HG02885 (cell line): ENCODE data around the gene HABP2.

Experiments used
- ATAC-seq: cut with Tn5 transposase; IDR thresholded peaks from one replicate; pipeline ENCODE4 v1.9.1; 2021; ENCODE audit warnings: mild to moderate bottlenecking; ENCODE audit not compliant: unreplicated experiment, poor library complexity

HABP2 gene

GRCh38 chr10:113590581-113590980 is 37.7 kb downstream of the HABP2 start:
- no peak for ATAC-seq

GRCh38 chr10:113592380-113592779 is 39.5 kb downstream of the HABP2 start:
- ATAC-seq = peak; percentile 66

- no peak for ATAC-seq
Observed at GRCh38 chr10:113594652-113595051, 41.8 kb downstream of the HABP2 start.

GRCh38 chr10:113600569-113600968 is 47.7 kb downstream of the HABP2 start:
- no peak for ATAC-seq

GRCh38 chr10:113603057-113603777 is 50.4 kb downstream of the HABP2 start:
- ATAC-seq = no peak

- ATAC-seq = no peak
Observed at GRCh38 chr10:113604572-113604971, 51.7 kb downstream of the HABP2 start.

- no peak for ATAC-seq
Observed at GRCh38 chr10:113605268-113605978, 52.6 kb downstream of the HABP2 start.

- no peak for ATAC-seq
Observed at GRCh38 chr10:113609704-113610108, 56.9 kb downstream of the HABP2 start.

- no peak for ATAC-seq
Observed at GRCh38 chr10:113610631-113611601, 58.1 kb downstream of the HABP2 start.

GRCh38 chr10:113612154-113612553 is 59.3 kb downstream of the HABP2 start:
- no peak for ATAC-seq

- ATAC-seq = no peak
Observed at GRCh38 chr10:113613427-113613826, 60.6 kb downstream of the HABP2 start.

- ATAC-seq = no peak
Observed at GRCh38 chr10:113613977-113614690, 61.3 kb downstream of the HABP2 start.

GRCh38 chr10:113616244-113617074 is 63.6 kb downstream of the HABP2 start:
- ATAC-seq = no peak

GRCh38 chr10:113617086-113617485 is 64.2 kb downstream of the HABP2 start:
- ATAC-seq = no peak

GRCh38 chr10:113618338-113618737 is 65.5 kb downstream of the HABP2 start:
- ATAC-seq = no peak

- ATAC-seq = no peak
Observed at GRCh38 chr10:113619401-113619800, 66.5 kb downstream of the HABP2 start.

GRCh38 chr10:113620511-113620910 is 67.7 kb downstream of the HABP2 start:
- ATAC-seq = no peak

GRCh38 chr10:113620936-113621335 is 68.1 kb downstream of the HABP2 start:
- ATAC-seq = no peak

- ATAC-seq = no peak
Observed at GRCh38 chr10:113621799-113622198, 68.9 kb downstream of the HABP2 start.
